ENCODE results near the gene MOB2. TPM values are rescaled to one million over a fixed set of nuclear protein-coding genes. Genes with fewer than 3 reads are reported as not detected.

MOB2 gene
- total RNA-seq, 3 donors from 2014 or later, result 36.4 to 46.1 (median 37.9) TPM

DNA sequence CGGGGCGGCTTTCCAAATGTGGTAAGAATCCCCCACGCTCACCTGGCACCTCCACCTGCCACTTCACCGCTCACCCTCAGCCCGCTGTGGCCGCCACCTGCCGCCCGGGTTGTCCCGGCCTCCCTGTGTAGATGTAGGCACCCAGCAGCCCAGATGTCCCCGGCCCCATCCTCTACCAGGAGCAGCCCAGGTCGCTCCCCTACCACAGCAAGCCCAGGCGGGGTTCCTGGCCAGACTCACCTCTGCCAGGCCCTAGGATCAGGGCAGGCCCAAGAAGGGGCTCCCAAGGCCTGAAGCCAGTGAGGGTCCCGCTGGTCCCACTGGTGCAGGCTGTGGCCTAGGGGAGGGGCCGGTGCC lies 27.4 kb downstream of the MOB2 start:
- intact Hi-C loops (cut with DNase I; ENCODE audit: low total_unique reads), result no loop called here
- TF ChIP-seq, protein P1, sequence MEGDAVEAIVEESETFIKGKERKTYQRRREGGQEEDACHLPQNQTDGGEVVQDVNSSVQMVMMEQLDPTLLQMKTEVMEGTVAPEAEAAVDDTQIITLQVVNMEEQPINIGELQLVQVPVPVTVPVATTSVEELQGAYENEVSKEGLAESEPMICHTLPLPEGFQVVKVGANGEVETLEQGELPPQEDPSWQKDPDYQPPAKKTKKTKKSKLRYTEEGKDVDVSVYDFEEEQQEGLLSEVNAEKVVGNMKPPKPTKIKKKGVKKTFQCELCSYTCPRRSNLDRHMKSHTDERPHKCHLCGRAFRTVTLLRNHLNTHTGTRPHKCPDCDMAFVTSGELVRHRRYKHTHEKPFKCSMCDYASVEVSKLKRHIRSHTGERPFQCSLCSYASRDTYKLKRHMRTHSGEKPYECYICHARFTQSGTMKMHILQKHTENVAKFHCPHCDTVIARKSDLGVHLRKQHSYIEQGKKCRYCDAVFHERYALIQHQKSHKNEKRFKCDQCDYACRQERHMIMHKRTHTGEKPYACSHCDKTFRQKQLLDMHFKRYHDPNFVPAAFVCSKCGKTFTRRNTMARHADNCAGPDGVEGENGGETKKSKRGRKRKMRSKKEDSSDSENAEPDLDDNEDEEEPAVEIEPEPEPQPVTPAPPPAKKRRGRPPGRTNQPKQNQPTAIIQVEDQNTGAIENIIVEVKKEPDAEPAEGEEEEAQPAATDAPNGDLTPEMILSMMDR (IDR thresholded peaks at IDR 0.05), result no peak
- no peak for TF ChIP-seq POLR2AphosphoS5 (IDR thresholded peaks at IDR 0.05)
- no peak for TF ChIP-seq POLR2A (IDR thresholded peaks at IDR 0.05)
- DNase-seq (ENCODE audit: low spot score in 2 of 2), result no peak
- Histone ChIP-seq H3K36me3 (no peaks in the 10 kb centered on the region), H3K4me3 (peak overlapping the region in 1 of 3 donors; percentile 62), H3K27me3 (no peaks in the 10 kb centered on the region), H3K27ac (peak overlapping the region in 1 of 2 donors; percentile 81), H3K4me1 (peaks cover 0 to 3% of the 10 kb centered on the region in 2 donors), H3K9me3 (peaks cover 0 to under 1% of the 10 kb centered on the region in 2 donors)

DNA sequence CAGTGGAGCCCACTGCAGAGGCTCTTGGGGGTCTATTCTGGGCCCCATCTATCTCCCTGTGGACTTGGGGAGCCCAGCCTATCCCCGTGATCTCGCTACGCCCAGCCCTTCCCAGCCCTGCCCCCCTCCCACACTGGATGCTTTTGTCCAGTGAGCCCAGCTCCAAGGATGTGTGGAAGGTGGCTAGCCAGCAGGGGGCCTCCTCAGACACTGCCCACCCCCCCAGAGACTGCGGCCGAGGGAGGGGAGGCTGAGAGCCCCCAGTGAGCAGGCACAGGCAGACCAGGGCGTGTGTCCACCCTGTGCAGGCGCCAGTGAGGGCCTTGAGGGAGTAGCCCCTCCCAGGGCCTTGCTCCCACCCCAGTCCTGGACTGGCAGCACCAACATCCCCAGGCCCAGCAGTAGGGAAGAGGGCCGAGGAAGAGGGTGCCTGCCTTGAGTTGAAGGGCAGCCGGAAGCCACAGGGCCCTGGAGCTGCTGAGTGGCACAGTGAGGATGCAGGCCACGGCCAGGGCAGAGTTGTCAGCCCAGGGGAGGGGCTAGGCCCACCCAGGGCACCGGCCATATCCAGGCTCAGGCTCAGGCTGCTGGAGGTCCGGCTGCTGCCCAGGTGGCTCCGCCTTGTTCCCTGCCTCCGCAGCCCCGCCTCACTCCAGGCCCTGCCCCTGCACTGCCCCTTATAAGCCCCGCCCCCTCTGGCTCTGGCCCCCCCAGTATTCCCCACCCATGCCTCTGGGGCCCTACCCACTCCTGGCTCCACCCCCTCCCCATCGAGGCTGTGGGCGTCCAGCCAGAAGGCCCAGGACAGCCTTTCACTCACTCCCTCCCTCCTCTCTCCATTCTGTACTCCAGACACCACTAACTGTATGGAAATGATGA lies 28.0 kb downstream of the MOB2 start:
- Histone ChIP-seq H3K27me3 (no peaks in the 10 kb centered on the region), H3K9me3 (no peaks in the 10 kb centered on the region), H3K4me3 (peak overlapping the region in 1 of 3 donors; percentile 62), H3K27ac (peak overlapping the region in 1 of 2 donors; percentile 81), H3K36me3 (no peaks in the 10 kb centered on the region), H3K4me1 (peaks cover 0 to 3% of the 10 kb centered on the region in 2 donors)
- intact Hi-C loops (cut with DNase I; ENCODE audit: low total_unique reads), result no loop called here
- TF ChIP-seq POLR2A (IDR thresholded peaks at IDR 0.05), result no peak
- TF ChIP-seq, protein P1 (IDR thresholded peaks at IDR 0.05), result no peak
- TF ChIP-seq POLR2AphosphoS5 (IDR thresholded peaks at IDR 0.05), result no peak
- DNase-seq (ENCODE audit: low spot score in 2 of 2), result no peak

DNA sequence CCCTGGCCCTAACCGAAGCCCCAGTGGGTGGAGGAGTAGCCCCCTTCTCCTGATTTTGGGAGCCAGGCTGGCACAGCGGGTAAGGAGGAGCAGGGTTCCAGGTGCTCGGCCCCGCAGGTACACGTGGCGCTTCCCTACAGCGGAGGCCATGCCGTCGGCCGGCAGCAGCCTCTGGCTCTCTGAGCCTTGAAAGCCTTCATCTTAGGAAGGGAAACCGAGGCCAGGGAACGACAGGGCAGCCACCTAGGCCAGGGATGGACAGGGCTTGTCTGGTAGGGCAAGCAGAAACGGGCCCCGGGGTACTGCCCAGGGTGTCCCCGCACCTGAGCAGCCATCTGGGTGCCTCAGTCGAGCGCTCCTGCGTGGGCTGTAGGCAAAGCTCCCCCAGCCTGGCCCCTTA lies 28.7 kb downstream of the MOB2 start:
- intact Hi-C loops (cut with DNase I; ENCODE audit: low total_unique reads), result no loop called here
- Histone ChIP-seq H3K4me1 (peaks cover 0 to 3% of the 10 kb centered on the region in 2 donors), H3K36me3 (no peaks in the 10 kb centered on the region), H3K27ac (no peak overlapping the region), H3K4me3 (no peak overlapping the region), H3K9me3 (no peaks in the 10 kb centered on the region), H3K27me3 (no peaks in the 10 kb centered on the region)
- DNase-seq (ENCODE audit: low spot score in 2 of 2), result no peak
- TF ChIP-seq, protein P1 (IDR thresholded peaks at IDR 0.05), result no peak

DNA sequence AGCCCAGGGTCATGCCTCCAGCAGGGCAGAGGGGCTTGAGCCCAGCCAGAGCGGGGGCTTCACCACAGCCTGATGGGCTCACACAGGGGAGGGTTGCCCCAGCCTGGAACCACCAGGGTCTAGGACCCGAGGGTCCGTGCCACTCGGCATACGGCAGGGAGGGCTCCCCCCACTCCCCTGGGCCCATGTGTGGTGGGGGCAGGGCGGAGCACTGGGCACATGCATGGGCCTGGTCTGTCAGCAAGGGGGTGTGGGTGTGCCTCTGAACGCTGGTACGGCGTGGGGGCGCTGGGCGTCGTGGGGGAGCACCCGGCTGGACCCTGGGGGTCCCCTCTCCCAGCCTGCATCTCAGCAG lies 29.3 kb downstream of the MOB2 start:
- DNase-seq (ENCODE audit: low spot score in 2 of 2), result no peak
- no peak overlapping the region for H3K4me3 ChIP-seq
- TF ChIP-seq POLR2AphosphoS5 (IDR thresholded peaks at IDR 0.05) (no peak), POLR2A (IDR thresholded peaks at IDR 0.05) (no peak)
- TF ChIP-seq, protein P1 (IDR thresholded peaks at IDR 0.05), result no peak
- H3K9me3 ChIP-seq, result no peaks in the 10 kb centered on the region
- H3K36me3 ChIP-seq, result no peaks in the 10 kb centered on the region
- H3K4me1 ChIP-seq, result peaks cover 0 to 3% of the 10 kb centered on the region in 2 donors
- no peaks in the 10 kb centered on the region for H3K27me3 ChIP-seq
- intact Hi-C loops (cut with DNase I; ENCODE audit: low total_unique reads), result no loop called here
- no peak overlapping the region for H3K27ac ChIP-seq

DNA sequence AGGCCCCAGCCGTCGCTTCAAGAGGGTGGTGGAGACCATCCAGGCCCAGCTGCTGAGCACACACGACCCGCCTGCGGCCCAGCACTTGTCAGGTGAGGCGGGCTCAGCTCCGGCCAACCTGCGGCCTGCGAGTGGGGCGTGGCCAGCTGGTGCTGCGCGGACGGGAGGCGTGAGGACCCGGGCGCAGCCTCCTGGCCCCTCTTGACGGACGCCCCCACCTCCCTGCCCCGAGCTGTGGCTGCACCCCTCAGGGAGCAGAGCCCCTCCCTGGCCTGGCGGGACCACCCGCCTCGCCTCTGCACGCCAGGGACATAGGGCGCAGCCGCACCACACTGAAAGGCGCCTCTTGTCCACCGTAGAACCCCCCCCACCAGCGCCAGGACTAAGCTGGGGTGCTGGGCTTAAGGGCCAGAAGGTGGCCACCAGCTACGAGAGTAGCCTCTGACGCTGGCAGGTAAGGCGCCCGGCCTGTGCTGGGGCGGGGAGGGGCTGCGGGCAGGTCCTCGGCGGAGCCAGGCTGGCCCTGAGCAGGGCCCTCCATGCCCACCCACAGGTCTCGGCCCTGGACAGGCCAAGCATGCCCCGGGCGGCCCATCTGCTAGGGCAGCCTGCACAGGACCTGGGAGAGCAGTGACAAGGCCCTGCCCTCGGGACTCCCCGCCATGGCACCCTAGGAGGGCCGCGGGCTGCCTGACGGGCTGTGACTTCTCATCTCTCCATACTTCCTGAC lies 29.8 kb downstream of the MOB2 start:
- Histone ChIP-seq H3K4me1 (peaks cover 0 to 3% of the 10 kb centered on the region in 2 donors), H3K4me3 (no peak overlapping the region), H3K27me3 (no peaks in the 10 kb centered on the region), H3K9me3 (no peaks in the 10 kb centered on the region), H3K36me3 (no peaks in the 10 kb centered on the region), H3K27ac (no peak overlapping the region)
- DNase-seq (ENCODE audit: low spot score in 2 of 2), result no peak
- intact Hi-C loops (cut with DNase I; ENCODE audit: low total_unique reads), result no loop called here
- no peak for TF ChIP-seq POLR2AphosphoS5 (IDR thresholded peaks at IDR 0.05)
- TF ChIP-seq, protein P1 (IDR thresholded peaks at IDR 0.05), result no peak

All from breast epithelium (tissue), 4 donors.